ENCODE data around the gene IL12RB2. TPM values are rescaled to one million over a fixed set of nuclear protein-coding genes. Genes with fewer than 3 reads are reported as not detected.

Gene IL12RB2
- total RNA-seq, 1 donor from 2014 or later, result 1.3 TPM

- intact Hi-C loops (cut with DNase I), result no loop called here
- Histone ChIP-seq H3K9me3 (no peaks in the 10 kb centered on the region), H3K4me3 (no peak overlapping the region), H3K36me3 (no peaks in the 10 kb centered on the region), H3K27ac (no peak overlapping the region), H3K4me1 (no peaks in the 10 kb centered on the region), H3K27me3 (ENCODE audit: low read depth) (no peaks in the 10 kb centered on the region)
- DNase-seq, result no peak
- ATAC-seq, result no peak
- no peak for TF ChIP-seq CTCF (IDR thresholded peaks at IDR 0.05)
Observed at GRCh38 chr1:67281244-67281643, 26.4 kb upstream of the IL12RB2 start.

- H3K9me3 ChIP-seq, result no peaks in the 10 kb centered on the region
- no peak for DNase-seq
- no peaks in the 10 kb centered on the region for H3K4me1 ChIP-seq
- no peak for TF ChIP-seq CTCF (IDR thresholded peaks at IDR 0.05)
- no peaks in the 10 kb centered on the region for H3K27me3 ChIP-seq (ENCODE audit: low read depth)
- intact Hi-C loops (cut with DNase I), result no loop called here
- no peak overlapping the region for H3K4me3 ChIP-seq
- ATAC-seq, result no peak
- no peak overlapping the region for H3K27ac ChIP-seq
- no peaks in the 10 kb centered on the region for H3K36me3 ChIP-seq
Observed at GRCh38 chr1:67285780-67286488, 21.7 kb upstream of the IL12RB2 start.

GRCh38 chr1:67290236-67290635, 17.4 kb upstream of the IL12RB2 start:
- no peak for TF ChIP-seq CTCF (IDR thresholded peaks at IDR 0.05)
- Histone ChIP-seq H3K27me3 (ENCODE audit: low read depth) (no peaks in the 10 kb centered on the region), H3K27ac (no peak overlapping the region), H3K4me3 (no peak overlapping the region), H3K36me3 (no peaks in the 10 kb centered on the region), H3K4me1 (no peaks in the 10 kb centered on the region), H3K9me3 (no peaks in the 10 kb centered on the region)
- intact Hi-C loops (cut with DNase I), result no loop called here
- ATAC-seq, result no peak
- no peak for DNase-seq

GRCh38 chr1:67294836-67295617, 12.6 kb upstream of the IL12RB2 start:
- Histone ChIP-seq H3K27me3 (ENCODE audit: low read depth) (no peaks in the 10 kb centered on the region), H3K4me3 (no peak overlapping the region), H3K4me1 (no peaks in the 10 kb centered on the region), H3K36me3 (no peaks in the 10 kb centered on the region), H3K9me3 (no peaks in the 10 kb centered on the region), H3K27ac (no peak overlapping the region)
- no peak for ATAC-seq
- intact Hi-C loops (cut with DNase I), result no loop called here
- no peak for DNase-seq
- TF ChIP-seq CTCF (IDR thresholded peaks at IDR 0.05), result no peak

- no peak for DNase-seq
- H3K9me3 ChIP-seq, result no peaks in the 10 kb centered on the region
- no peaks in the 10 kb centered on the region for H3K27me3 ChIP-seq (ENCODE audit: low read depth)
- no peak overlapping the region for H3K27ac ChIP-seq
- H3K4me3 ChIP-seq, result no peak overlapping the region
- intact Hi-C loops (cut with DNase I), result no loop called here
- no peaks in the 10 kb centered on the region for H3K4me1 ChIP-seq
- H3K36me3 ChIP-seq, result no peaks in the 10 kb centered on the region
- no peak for ATAC-seq
- TF ChIP-seq CTCF (IDR thresholded peaks at IDR 0.05), result no peak
Observed at GRCh38 chr1:67298762-67299161, 8.9 kb upstream of the IL12RB2 start.
